ENCODE data around the gene USP3. TPM values are rescaled to one million over a fixed set of nuclear protein-coding genes. Genes with fewer than 3 reads are reported as not detected.

Gene USP3
- total RNA-seq, 1 experiment from 2014 or later = 36.6 TPM

GRCh38 chr15:63466378-63467192 lies 37.8 kb upstream of the USP3 start:
- ChIA-PET POLR2A (interaction anchor here (0.6 kb wide), 1 partner anchor 37 kb away, joined by 3 read pairs; no protein-coding TSS in a partner anchor), CTCF (interaction anchor here (0.5 to 2.5 kb wide), 48 partner anchors 9 to 603 kb away, joined by 3 to 63 read pairs (median 4); partner anchors contain the start of genes FBXL22 and USP3)
- Mint-ChIP-seq H3K4me3 (no peak overlapping the region), H3K4me1 (peaks cover 5% of the 10 kb centered on the region), H3K9me3 (0 out of 2 replicates have a peak, but pooled peaks cover 1% of the 10 kb centered on the region), H3K36me3 (no peaks in the 10 kb centered on the region), H3K27ac (no peak overlapping the region), H3K27me3 (ENCODE audit: low read depth) (peaks cover 3% of the 10 kb centered on the region)
- TF ChIP-seq CTCF (IDR thresholded peaks at IDR 0.05) (peak; percentile 34), NFE2L1 (CRISPR knock-in tag; IDR thresholded peaks at IDR 0.05) (no peak), TCF7 (CRISPR knock-in tag; IDR thresholded peaks at IDR 0.05; ENCODE audit: low read depth) (no peak), RELA (CRISPR knock-in tag; IDR thresholded peaks at IDR 0.05; ENCODE audit: borderline replicate concordance) (no peak), ELF4 (CRISPR knock-in tag; IDR thresholded peaks at IDR 0.05; ENCODE audit: low read depth) (no peak), GRHL2 (CRISPR knock-in tag; IDR thresholded peaks at IDR 0.05; ENCODE audit: insufficient replicate concordance, severe bottlenecking) (no peak), USF1 (CRISPR knock-in tag; IDR thresholded peaks at IDR 0.05) (no peak), GABPB1 (CRISPR knock-in tag; IDR thresholded peaks at IDR 0.05) (peak; percentile 61; the same call in 1 of the 2 replicates), ATF1 (CRISPR knock-in tag; IDR thresholded peaks at IDR 0.05) (no peak), NFYB (CRISPR knock-in tag; conservative IDR thresholded peaks at IDR 0.05; ENCODE audit: low read depth) (no peak)
- DNase-seq (ENCODE audit: low spot score) (peak; percentile 34), ATAC-seq (peak; percentile 93)

- CTCF ChIA-PET = interaction anchor here (0.7 to 1.5 kb wide), 2 partner anchors 120 to 130 kb away, joined by 3 to 5 read pairs; no protein-coding TSS in a partner anchor
- no peaks in the 10 kb centered on the region for H3K27me3 Mint-ChIP-seq (ENCODE audit: low read depth)
- TF ChIP-seq GABPB1 (CRISPR knock-in tag; IDR thresholded peaks at IDR 0.05) (no peak), ZBTB21 (CRISPR knock-in tag; IDR thresholded peaks at IDR 0.05; ENCODE audit: borderline replicate concordance) (no peak), ZNF512 (CRISPR knock-in tag; IDR thresholded peaks at IDR 0.05; ENCODE audit: borderline replicate concordance) (no peak), STAT6 (CRISPR knock-in tag; conservative IDR thresholded peaks at IDR 0.05; ENCODE audit: low read depth) (no peak), HMGXB4 (CRISPR knock-in tag; IDR thresholded peaks at IDR 0.05) (no peak), JAZF1 (CRISPR knock-in tag; IDR thresholded peaks at IDR 0.05) (no peak), CBFB (CRISPR knock-in tag; IDR thresholded peaks at IDR 0.05; ENCODE audit: low read depth) (no peak), TP53 (CRISPR knock-in tag; IDR thresholded peaks at IDR 0.05) (no peak), GTF2I (CRISPR knock-in tag; conservative IDR thresholded peaks at IDR 0.05) (no peak), ZNF425 (CRISPR knock-in tag; conservative IDR thresholded peaks at IDR 0.05) (no peak), MXD4 (CRISPR knock-in tag; IDR thresholded peaks at IDR 0.05; ENCODE audit: borderline replicate concordance) (no peak), ATF3 (CRISPR knock-in tag; conservative IDR thresholded peaks at IDR 0.05) (no peak), RELA (CRISPR knock-in tag; IDR thresholded peaks at IDR 0.05; ENCODE audit: borderline replicate concordance) (no peak), HMGA2 (CRISPR knock-in tag; IDR thresholded peaks at IDR 0.05) (no peak), JUN (CRISPR knock-in tag; IDR thresholded peaks at IDR 0.05) (no peak)
Observed at GRCh38 chr15:63469190-63469589, 35.2 kb upstream of the USP3 start.

More at GRCh38 chr15:63469190-63469589, 35.2 kb upstream of the USP3 start:
- Mint-ChIP-seq H3K27ac (no peak overlapping the region), H3K4me3 (no peak overlapping the region), H3K36me3 (no peaks in the 10 kb centered on the region), H3K4me1 (peaks cover 8% of the 10 kb centered on the region), H3K9me3 (0 out of 2 replicates have a peak, but pooled peaks cover 2% of the 10 kb centered on the region)
- DNase-seq (ENCODE audit: low spot score) (no peak), ATAC-seq (no peak)
- POLR2A ChIA-PET = no interaction called here
